Muscle layer of duodenum (tissue), 2 donors: ENCODE data around the gene CDK5RAP2.
"Not testable (repeated sequence)": the region's sequence is repeated elsewhere in the genome, so short reads cannot be mapped to it uniquely, and the experiment has no call there.

Source experiments
- H3K27ac ChIP-seq: one replicate; pipeline ENCODE4 v1.7.0; 2013; ENCODE audit warnings: mild to moderate bottlenecking, low read length
- H3K27me3 ChIP-seq: one replicate; pipeline ENCODE4 v1.7.0; 2013; ENCODE audit warnings: low read depth, mild to moderate bottlenecking, control low read depth, low read length
- H3K36me3 ChIP-seq, 2 donors: one replicate each; pipeline ENCODE4 v1.7.0; 2013; ENCODE audit warnings: low read length in 2 of 2, control low read depth in 1 of 2, mild to moderate bottlenecking in 1 of 2; ENCODE audit not compliant: insufficient read depth in 2 of 2, control insufficient read depth in 1 of 2
- H3K4me1 ChIP-seq, 2 donors: one replicate each; pipeline ENCODE4 v1.7.0; 2013; ENCODE audit warnings: low read length in 2 of 2, mild to moderate bottlenecking in 2 of 2, control low read depth in 1 of 2, moderate library complexity in 1 of 2; ENCODE audit not compliant: insufficient read depth in 2 of 2, control insufficient read depth in 1 of 2
- H3K4me3 ChIP-seq, 2 donors: one replicate each; pipeline ENCODE4 v1.7.0; 2013; ENCODE audit warnings: low read length in 2 of 2, low read depth in 1 of 2, mild to moderate bottlenecking in 1 of 2
- H3K9me3 ChIP-seq, 2 donors: one replicate each; pipeline ENCODE4 v1.7.0; 2013; ENCODE audit warnings: low read length in 2 of 2, control low read depth in 1 of 2, mild to moderate bottlenecking in 1 of 2; ENCODE audit not compliant: control insufficient read depth in 1 of 2
- donor health status: healthy.

CDK5RAP2 gene

GRCh38 chr9:120562861-120563443, 17.0 kb downstream of the CDK5RAP2 start:
- Histone ChIP-seq H3K36me3 (peaks cover 17 to 40% of the 10 kb centered on the region in 2 donors), H3K27me3 (no peaks in the 10 kb centered on the region), H3K27ac (no peak overlapping the region), H3K4me3 (no peak overlapping the region), H3K9me3 (no peaks in the 10 kb centered on the region), H3K4me1 (no peaks in the 10 kb centered on the region)

- Histone ChIP-seq H3K27ac (no peak overlapping the region), H3K9me3 (no peaks in the 10 kb centered on the region), H3K4me1 (no peaks in the 10 kb centered on the region), H3K4me3 (no peak overlapping the region), H3K36me3 (peaks cover 12 to 28% of the 10 kb centered on the region in 2 donors), H3K27me3 (no peaks in the 10 kb centered on the region)
These were observed 18.3 kb downstream of the CDK5RAP2 start for GRCh38 chr9:120561709-120562108.

- H3K27me3 ChIP-seq = no peaks in the 10 kb centered on the region
- no peaks in the 10 kb centered on the region for H3K4me1 ChIP-seq
- peaks cover 12 to 13% of the 10 kb centered on the region in 2 donors for H3K36me3 ChIP-seq
- H3K9me3 ChIP-seq = no peaks in the 10 kb centered on the region
- H3K4me3 ChIP-seq = no peak overlapping the region
- H3K27ac ChIP-seq = no peak overlapping the region
These were observed 20.4 kb downstream of the CDK5RAP2 start for GRCh38 chr9:120559546-120559945.

GRCh38 chr9:120558454-120558853, 21.5 kb downstream of the CDK5RAP2 start:
- H3K36me3 ChIP-seq = peaks cover 8% of the 10 kb centered on the region in 2 donors
- no peaks in the 10 kb centered on the region for H3K4me1 ChIP-seq
- H3K9me3 ChIP-seq = no peaks in the 10 kb centered on the region
- H3K27ac ChIP-seq = no peak overlapping the region
- no peaks in the 10 kb centered on the region for H3K27me3 ChIP-seq
- no peak overlapping the region for H3K4me3 ChIP-seq

GRCh38 chr9:120557205-120557604, 22.8 kb downstream of the CDK5RAP2 start:
- Histone ChIP-seq H3K4me1 (no peaks in the 10 kb centered on the region), H3K27ac (no peak overlapping the region), H3K4me3 (no peak overlapping the region), H3K36me3 (peaks cover under 1 to 5% of the 10 kb centered on the region in 2 donors), H3K27me3 (no peaks in the 10 kb centered on the region), H3K9me3 (no peaks in the 10 kb centered on the region)

- no peaks in the 10 kb centered on the region for H3K9me3 ChIP-seq
- H3K27me3 ChIP-seq = no peaks in the 10 kb centered on the region
- H3K4me3 ChIP-seq = no peak overlapping the region
- no peaks in the 10 kb centered on the region for H3K4me1 ChIP-seq
- H3K36me3 ChIP-seq = peaks cover 0 to 5% of the 10 kb centered on the region in 2 donors
- no peak overlapping the region for H3K27ac ChIP-seq
These were observed 23.2 kb downstream of the CDK5RAP2 start for GRCh38 chr9:120556775-120557174.

GRCh38 chr9:120555839-120556238, 24.1 kb downstream of the CDK5RAP2 start:
- H3K27me3 ChIP-seq = no peaks in the 10 kb centered on the region
- H3K9me3 ChIP-seq = no peaks in the 10 kb centered on the region
- H3K4me3 ChIP-seq = no peak overlapping the region
- no peaks in the 10 kb centered on the region for H3K4me1 ChIP-seq
- H3K36me3 ChIP-seq = peaks cover 0 to 5% of the 10 kb centered on the region in 2 donors
- no peak overlapping the region for H3K27ac ChIP-seq

- H3K4me3 ChIP-seq, H3K27ac ChIP-seq, H3K4me1 ChIP-seq, H3K9me3 ChIP-seq, H3K27me3 ChIP-seq: not testable (repeated sequence)
- peaks cover 17 to 22% of the 10 kb centered on the region in 2 donors for H3K36me3 ChIP-seq
These were observed 27.7 kb downstream of the CDK5RAP2 start for GRCh38 chr9:120552210-120552704.

GRCh38 chr9:120545701-120546550, 34.0 kb downstream of the CDK5RAP2 start:
- peaks cover 46 to 52% of the 10 kb centered on the region in 2 donors for H3K36me3 ChIP-seq
- H3K4me1 ChIP-seq = no peaks in the 10 kb centered on the region
- H3K4me3 ChIP-seq = no peak overlapping the region
- H3K9me3 ChIP-seq = no peaks in the 10 kb centered on the region
- H3K27me3 ChIP-seq = no peaks in the 10 kb centered on the region
- H3K27ac ChIP-seq = no peak overlapping the region

GRCh38 chr9:120544441-120544840, 35.5 kb downstream of the CDK5RAP2 start:
- H3K27me3 ChIP-seq = no peaks in the 10 kb centered on the region
- no peak overlapping the region for H3K4me3 ChIP-seq
- H3K9me3 ChIP-seq = no peaks in the 10 kb centered on the region
- peaks cover 38 to 45% of the 10 kb centered on the region in 2 donors for H3K36me3 ChIP-seq
- H3K4me1 ChIP-seq = no peaks in the 10 kb centered on the region
- H3K27ac ChIP-seq = no peak overlapping the region

GRCh38 chr9:120542701-120543490, 37.1 kb downstream of the CDK5RAP2 start:
- Histone ChIP-seq H3K27me3 (no peaks in the 10 kb centered on the region), H3K27ac (no peak overlapping the region), H3K4me3 (no peak overlapping the region), H3K36me3 (peaks cover 39 to 41% of the 10 kb centered on the region in 2 donors), H3K4me1 (no peaks in the 10 kb centered on the region), H3K9me3 (no peaks in the 10 kb centered on the region)
